Right ventricle myocardium inferior (tissue), 1 donor: Measurements from ENCODE around the gene RABGAP1L. TPM values are rescaled to one million over a fixed set of nuclear protein-coding genes. Genes with fewer than 3 reads are reported as not detected.
A peak's percentile ranks its signal among the peaks of the same experiment; 100 is the strongest.
"Not testable (repeated sequence)": the region's sequence is repeated elsewhere in the genome, so short reads cannot be mapped to it uniquely, and the experiment has no call there.

Experiments used
- ATAC-seq: fragments of 200-7000 bp; cut with Tn5 transposase; one replicate; pipeline ENCODE4 v1.9.1; 2020; ENCODE audit warnings: mild to moderate bottlenecking, moderate library complexity
- DNase-seq: peaks from one replicate; pipeline ENCODE4 v3.0.0; 2021; ENCODE audit errors: missing footprints
- intact Hi-C: fragments of 100-400 bp; cut with DNase I; formaldehyde crosslinking; loops from one replicate; pipeline ENCODE4 v1.11.0; 2022
- total RNA-seq: library from RNA; stranded (reverse); fragmentation: NEBNext Ultra II Directional; extraction: Animal tissue kit (Norgen Biotek cat#: 25700); gene quantifications from one replicate; pipeline ENCODE4 v1.2.1, GENCODE V29; 2021
- donor health status: DM: no; HTN: yes; CAD: no; lungs with severe emphysema.

Gene RABGAP1L
- total RNA-seq, 1 donor from 2014 or later, result 61.4 TPM

- DNase-seq, result no peak
- ATAC-seq, result peak; percentile 42
- intact Hi-C loops, result no loop called here
Measured at GRCh38 chr1:174266991-174267612, 107.8 kb downstream of the RABGAP1L start.

- DNase-seq (no peak), ATAC-seq (no peak)
- intact Hi-C loops, result no loop called here
Measured at GRCh38 chr1:174269989-174270651, 110.8 kb downstream of the RABGAP1L start.

GRCh38 chr1:174273190-174273589, 113.9 kb downstream of the RABGAP1L start:
- ATAC-seq (no peak), DNase-seq (no peak)
- intact Hi-C loops, result no loop called here

- ATAC-seq (no peak), DNase-seq (no peak)
- intact Hi-C loops, result no loop called here
Measured at GRCh38 chr1:174273776-174274175, 114.5 kb downstream of the RABGAP1L start.

- DNase-seq, result no peak
- intact Hi-C loops, result no loop called here
- no peak for ATAC-seq
Measured at GRCh38 chr1:174274452-174274851, 115.1 kb downstream of the RABGAP1L start.

GRCh38 chr1:174274884-174275283, 115.6 kb downstream of the RABGAP1L start:
- ATAC-seq (no peak), DNase-seq (no peak)
- intact Hi-C loops, result no loop called here

GRCh38 chr1:174276087-174276486, 116.8 kb downstream of the RABGAP1L start:
- DNase-seq (no peak), ATAC-seq (no peak)
- intact Hi-C loops, result no loop called here

GRCh38 chr1:174284052-174284451, 124.7 kb downstream of the RABGAP1L start:
- DNase-seq (no peak), ATAC-seq (no peak)
- intact Hi-C loops, result no loop called here

GRCh38 chr1:174286042-174286441, 126.7 kb downstream of the RABGAP1L start:
- DNase-seq, result no peak
- no peak for ATAC-seq
- intact Hi-C loops, result no loop called here

GRCh38 chr1:174289644-174290310, 130.5 kb downstream of the RABGAP1L start:
- peak; percentile 49 for DNase-seq
- peak; percentile 72 for ATAC-seq
- intact Hi-C loops, result no loop called here

- intact Hi-C loops, result no loop called here
- DNase-seq, result no peak
- no peak for ATAC-seq
Measured at GRCh38 chr1:174291059-174291458, 131.7 kb downstream of the RABGAP1L start.

GRCh38 chr1:174296309-174296708, 137.0 kb downstream of the RABGAP1L start:
- intact Hi-C loops, result no loop called here
- no peak for DNase-seq
- ATAC-seq, result no peak

- intact Hi-C loops, result no loop called here
- DNase-seq, result no peak
- no peak for ATAC-seq
Measured at GRCh38 chr1:174297351-174297750, 138.0 kb downstream of the RABGAP1L start.

GRCh38 chr1:174301295-174302077, 142.2 kb downstream of the RABGAP1L start:
- ATAC-seq (no peak), DNase-seq (no peak)
- intact Hi-C loops, result no loop called here

- ATAC-seq, result no peak
Measured at GRCh38 chr1:174308604-174309003, 149.3 kb downstream of the RABGAP1L start.

GRCh38 chr1:174309490-174309889, 150.2 kb downstream of the RABGAP1L start:
- ATAC-seq (no peak), DNase-seq (no peak)
- intact Hi-C loops, result no loop called here

More at GRCh38 chr1:174308604-174309003, 149.3 kb downstream of the RABGAP1L start:
- intact Hi-C loops, result no loop called here
- DNase-seq, result no peak

GRCh38 chr1:174314433-174314832, 155.1 kb downstream of the RABGAP1L start:
- intact Hi-C loops, result no loop called here
- DNase-seq (no peak), ATAC-seq (no peak)

GRCh38 chr1:174315239-174315638, 155.9 kb downstream of the RABGAP1L start:
- intact Hi-C loops, result no loop called here
- DNase-seq (no peak), ATAC-seq (no peak)

GRCh38 chr1:174320897-174321296, 161.6 kb downstream of the RABGAP1L start:
- DNase-seq, ATAC-seq, intact Hi-C loops: not testable (repeated sequence)
